ENCODE results near the gene TBL3. TPM values are rescaled to one million over a fixed set of nuclear protein-coding genes. Genes with fewer than 3 reads are reported as not detected.

TBL3 gene
- total and polyA plus RNA-seq, 4 donors, result 12.5 to 24.3 (median 14.2) TPM

- Histone ChIP-seq H3K9ac (ENCODE audit: low read depth in 1 of 2, low read length in 2 of 2) (no peak overlapping the region), H3K4me3 (ENCODE audit: low read depth in 1 of 3, low read length in 3 of 3) (no peak overlapping the region), H3K4me1 (ENCODE audit: control insufficient read depth in 4 of 4, insufficient read depth in 4 of 4, low read length in 3 of 4) (peaks cover 11 to 57% (median 43%) of the 10 kb centered on the region in 4 donors), H3K27ac (ENCODE audit: low read depth in 1 of 2, low read length in 2 of 2) (peak overlapping the region; percentile 51 to 62), H3K27me3 (ENCODE audit: control insufficient read depth in 4 of 4, insufficient read depth in 4 of 4, low read length in 3 of 4) (no peaks in the 10 kb centered on the region), H3K9me3 (ENCODE audit: control insufficient read depth in 4 of 4, low read length in 3 of 4) (no peaks in the 10 kb centered on the region), H3K36me3 (ENCODE audit: control insufficient read depth in 4 of 4, insufficient read depth in 3 of 4, low read depth in 1 of 4, low read length in 3 of 4) (peaks cover 4 to 26% (median 17%) of the 10 kb centered on the region in 4 donors)
- 57% methylated on average over 10 of the region's 10 CpGs for WGBS
- peak; percentile 54 for DNase-seq (ENCODE audit: low spot score)
- TF ChIP-seq, protein P1, sequence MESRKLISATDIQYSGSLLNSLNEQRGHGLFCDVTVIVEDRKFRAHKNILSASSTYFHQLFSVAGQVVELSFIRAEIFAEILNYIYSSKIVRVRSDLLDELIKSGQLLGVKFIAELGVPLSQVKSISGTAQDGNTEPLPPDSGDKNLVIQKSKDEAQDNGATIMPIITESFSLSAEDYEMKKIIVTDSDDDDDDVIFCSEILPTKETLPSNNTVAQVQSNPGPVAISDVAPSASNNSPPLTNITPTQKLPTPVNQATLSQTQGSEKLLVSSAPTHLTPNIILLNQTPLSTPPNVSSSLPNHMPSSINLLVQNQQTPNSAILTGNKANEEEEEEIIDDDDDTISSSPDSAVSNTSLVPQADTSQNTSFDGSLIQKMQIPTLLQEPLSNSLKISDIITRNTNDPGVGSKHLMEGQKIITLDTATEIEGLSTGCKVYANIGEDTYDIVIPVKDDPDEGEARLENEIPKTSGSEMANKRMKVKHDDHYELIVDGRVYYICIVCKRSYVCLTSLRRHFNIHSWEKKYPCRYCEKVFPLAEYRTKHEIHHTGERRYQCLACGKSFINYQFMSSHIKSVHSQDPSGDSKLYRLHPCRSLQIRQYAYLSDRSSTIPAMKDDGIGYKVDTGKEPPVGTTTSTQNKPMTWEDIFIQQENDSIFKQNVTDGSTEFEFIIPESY (IDR thresholded peaks at IDR 0.05), result peak; percentile 59
- peak; percentile 82 to 84 for TF ChIP-seq HNF4A (conservative IDR thresholded peaks at IDR 0.05)
- TF ChIP-seq, protein P2, sequence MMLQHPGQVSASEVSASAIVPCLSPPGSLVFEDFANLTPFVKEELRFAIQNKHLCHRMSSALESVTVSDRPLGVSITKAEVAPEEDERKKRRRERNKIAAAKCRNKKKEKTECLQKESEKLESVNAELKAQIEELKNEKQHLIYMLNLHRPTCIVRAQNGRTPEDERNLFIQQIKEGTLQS (IDR thresholded peaks at IDR 0.05), result peak; percentile 54
- peak; percentile 79 for TF ChIP-seq SP1 (IDR thresholded peaks at IDR 0.05)
- TF ChIP-seq FOXA2 (IDR thresholded peaks at IDR 0.05), result peak; percentile 31
- no peak for TF ChIP-seq TAF1 (conservative IDR thresholded peaks at IDR 0.05)
- TF ChIP-seq RAD21 (IDR thresholded peaks at IDR 0.05), result peak in 1 of 2 donors; percentile 24
- peak; percentile 96 for TF ChIP-seq MAX (IDR thresholded peaks at IDR 0.05)
- no peak for TF ChIP-seq FOXA1 (IDR thresholded peaks at IDR 0.05)
- TF ChIP-seq JUND (IDR thresholded peaks at IDR 0.05), result peak in 1 of 2 donors; percentile 15
- no peak for TF ChIP-seq NR2F2 (IDR thresholded peaks at IDR 0.05)
- TF ChIP-seq EGR1 (IDR thresholded peaks at IDR 0.05; ENCODE audit: low read depth in 2 of 2), result peak; percentile 49 to 85
- TF ChIP-seq YY1 (IDR thresholded peaks at IDR 0.05), result no peak
- TF ChIP-seq CTCF (IDR thresholded peaks at IDR 0.05; ENCODE audit: low read depth, low read length, missing input control), result no peak
- peak; percentile 86 to 92 for TF ChIP-seq RXRA (IDR thresholded peaks at IDR 0.05)
- TF ChIP-seq HNF4G (IDR thresholded peaks at IDR 0.05), result peak; percentile 32
- peak in 1 of 2 donors; percentile 70 for TF ChIP-seq GABPA (IDR thresholded peaks at IDR 0.05 in 1 of 2, conservative IDR thresholded peaks at IDR 0.05 in 1 of 2)
- TF ChIP-seq REST (IDR thresholded peaks at IDR 0.05), result no peak
Measured at GRCh38 chr16:1938316-1938715, 33.5 kb upstream of the TBL3 start.
